PC-3 (cell line): ENCODE results near the gene SAE1. TPM values are rescaled to one million over a fixed set of nuclear protein-coding genes. Genes with fewer than 3 reads are reported as not detected.

ENCODE experiments used
- ATAC-seq: fragments of 200-7000 bp; cut with Tn5 transposase; 2 replicates; pipeline ENCODE4 v1.9.1; 2020; ENCODE audit warnings: mild to moderate bottlenecking, moderate library complexity
- BruUV-seq: library from RNA; stranded (reverse); fragments of 400-500 nt; replicated peaks from 2 replicates; lab custom pipeline; 2021; lab: Mats Ljungman, UMichigan
- CTCF ChIA-PET: fragments of 300-600 bp; sonication (Branson Sonifier 250); formaldehyde crosslinking; loops from one replicate; lab custom pipeline; 2022; ENCODE audit warnings: antibody characterized with exemption; lab: Charles Lee
- POLR2A ChIA-PET: fragments of 300-600 bp; sonication (Branson Sonifier 250); formaldehyde crosslinking; loops from one replicate; lab custom pipeline; 2022; ENCODE audit warnings: antibody characterized with exemption; ENCODE audit not compliant: unreplicated experiment; lab: Charles Lee
- DNase-seq: peaks from one replicate; pipeline ENCODE4 v3.0.0-alpha.2; 2015
- H2AFZ ChIP-seq: fragments of 300-600 bp; sonication (generic); 2 replicates; pipeline ENCODE4 v1.6.0; 2016; ENCODE audit warnings: antibody characterized with exemption, low read length
- H3F3A ChIP-seq: fragments of 300-600 bp; sonication (generic); one replicate; pipeline ENCODE4 v1.6.0; 2017; ENCODE audit warnings: antibody characterized with exemption, low read length, control low read depth, mild to moderate bottlenecking; ENCODE audit not compliant: unreplicated experiment
- H3K27ac ChIP-seq: fragments of 300-600 bp; sonication (generic); 2 replicates; pipeline ENCODE4 v1.5.1; 2016; ENCODE audit warnings: mild to moderate bottlenecking, low read length
- H3K27me3 ChIP-seq: fragments of 300-600 bp; sonication (generic); 2 replicates; pipeline ENCODE4 v1.6.1; 2016; ENCODE audit warnings: low read length, mixed read lengths
- H3K36me3 ChIP-seq: fragments of 300-600 bp; sonication (generic); 2 replicates; pipeline ENCODE4 v1.6.1; 2016; ENCODE audit warnings: low read depth, mixed run types, low read length, mixed read lengths
- H3K4me1 ChIP-seq: fragments of 300-600 bp; sonication (generic); 2 replicates; pipeline ENCODE4 v1.5.1; 2016; ENCODE audit warnings: low read length; ENCODE audit not compliant: insufficient read depth
- H3K4me2 ChIP-seq: fragments of 300-600 bp; sonication (generic); 2 replicates; pipeline ENCODE4 v1.6.0; 2016; ENCODE audit warnings: low read length
- H3K4me3 ChIP-seq: fragments of 300-600 bp; sonication (generic); 2 replicates; pipeline ENCODE4 v1.5.1; 2016; ENCODE audit warnings: mild to moderate bottlenecking, low read length, mixed read lengths
- H3K79me2 ChIP-seq: fragments of 300-600 bp; sonication (generic); 2 replicates; pipeline ENCODE4 v1.6.1; 2017; ENCODE audit warnings: low read length, mixed read lengths
- H3K9ac ChIP-seq: fragments of 300-600 bp; sonication (generic); 2 replicates; pipeline ENCODE4 v1.6.0; 2016; ENCODE audit warnings: mild to moderate bottlenecking, low read length
- H3K9me2 ChIP-seq: fragments of 300-600 bp; sonication (generic); replicated peaks from 2 replicates; pipeline ENCODE4 v1.6.1; 2016; ENCODE audit warnings: mixed run types, low read length, mixed read lengths
- H3K9me3 ChIP-seq: fragments of 300-600 bp; sonication (generic); 2 replicates; pipeline ENCODE4 v1.6.1; 2016; ENCODE audit warnings: low read length, mixed read lengths
- H4K20me1 ChIP-seq: fragments of 300-600 bp; sonication (generic); 2 replicates; pipeline ENCODE4 v1.6.1; 2016; ENCODE audit warnings: low read length, mixed read lengths
- CTCF ChIP-seq: fragments of 300-600 bp; sonication (generic); conservative IDR thresholded peaks from 2 replicates; pipeline ENCODE4 v1.5.1; 2017; ENCODE audit warnings: antibody characterized with exemption, low read depth, mild to moderate bottlenecking, low read length
- EZH2 ChIP-seq: fragments of 300-600 bp; sonication (generic); IDR thresholded peaks from one replicate; pipeline ENCODE4 v1.6.1; 2017; ENCODE audit warnings: antibody characterized with exemption, mild to moderate bottlenecking, low read length; ENCODE audit not compliant: unreplicated experiment
- EZH2phosphoT487 ChIP-seq: fragments of 300-600 bp; sonication (generic); IDR thresholded peaks from 2 replicates; pipeline ENCODE4 v1.6.1; 2018; ENCODE audit warnings: mild to moderate bottlenecking, antibody characterized with exemption, low read length, borderline replicate concordance
- intact Hi-C: fragments of 100-400 bp; cut with micrococcal nuclease; formaldehyde crosslinking; loops from 2 replicates; pipeline ENCODE4 v1.9.0; 2023
- total RNA-seq: library from RNA; depleted of rRNA; stranded (reverse); fragments of >200 nt; gene quantifications from 2 replicates; pipeline ENCODE4 v1.2.3, GENCODE V29; 2014

Gene SAE1
- total RNA-seq, 1 experiment from 2014 or later, result 99.7 TPM

- no peak overlapping the region for H3K4me2 ChIP-seq
- POLR2A ChIA-PET, result no interaction called here
- CTCF ChIA-PET, result no interaction called here
Observed at GRCh38 chr19:47104680-47105079, 26.0 kb upstream of the SAE1 start.

GRCh38 chr19:47105874-47106273 is 24.8 kb upstream of the SAE1 start:
- POLR2A ChIA-PET, result no interaction called here
- CTCF ChIA-PET, result no interaction called here

More at GRCh38 chr19:47104680-47105079, 26.0 kb upstream of the SAE1 start:
- ATAC-seq (no peak), DNase-seq (no peak)
- Histone ChIP-seq H2AFZ (no peak overlapping the region), H3K9ac (no peak overlapping the region), H3K36me3 (no peaks in the 10 kb centered on the region; the same call in 1 of the 2 replicates), H3K4me3 (no peak overlapping the region), H3K27me3 (no peaks in the 10 kb centered on the region), H3K9me2 (no peaks in the 10 kb centered on the region), H3K9me3 (no peaks in the 10 kb centered on the region), H3K79me2 (peaks cover 96% of the 10 kb centered on the region), H3K4me1 (peaks cover 33% of the 10 kb centered on the region), H4K20me1 (no peaks in the 10 kb centered on the region), H3F3A (peaks cover 10% of the 10 kb centered on the region), H3K27ac (no peak overlapping the region)
- no peak for TF ChIP-seq CTCF
- no peak for TF ChIP-seq EZH2phosphoT487
- no peak for TF ChIP-seq EZH2
- intact Hi-C loops, result no loop called here
- BruUV-seq, result no TSS peak

More at GRCh38 chr19:47105874-47106273, 24.8 kb upstream of the SAE1 start:
- Histone ChIP-seq H4K20me1 (no peaks in the 10 kb centered on the region), H3K9me3 (no peaks in the 10 kb centered on the region), H3K36me3 (no peaks in the 10 kb centered on the region; the same call in 1 of the 2 replicates), H3K9ac (no peak overlapping the region), H3F3A (peaks cover 10% of the 10 kb centered on the region), H3K27ac (no peak overlapping the region), H2AFZ (no peak overlapping the region), H3K27me3 (no peaks in the 10 kb centered on the region), H3K9me2 (no peaks in the 10 kb centered on the region), H3K4me2 (no peak overlapping the region), H3K79me2 (peaks cover 96% of the 10 kb centered on the region), H3K4me3 (no peak overlapping the region), H3K4me1 (peaks cover 40% of the 10 kb centered on the region)
- ATAC-seq (no peak), DNase-seq (no peak)
- intact Hi-C loops, result no loop called here
- TF ChIP-seq EZH2phosphoT487 (no peak), CTCF (no peak), EZH2 (no peak)
- BruUV-seq, result no TSS peak
